HG03460 (cell line): ENCODE data around the gene TMTC3.
"Not testable (repeated sequence)": the region's sequence is repeated elsewhere in the genome, so short reads cannot be mapped to it uniquely, and the experiment has no call there.

Experiments used
- ATAC-seq: cut with Tn5 transposase; IDR thresholded peaks from one replicate; pipeline ENCODE4 v1.9.1; 2021; ENCODE audit not compliant: unreplicated experiment

Gene TMTC3

DNA sequence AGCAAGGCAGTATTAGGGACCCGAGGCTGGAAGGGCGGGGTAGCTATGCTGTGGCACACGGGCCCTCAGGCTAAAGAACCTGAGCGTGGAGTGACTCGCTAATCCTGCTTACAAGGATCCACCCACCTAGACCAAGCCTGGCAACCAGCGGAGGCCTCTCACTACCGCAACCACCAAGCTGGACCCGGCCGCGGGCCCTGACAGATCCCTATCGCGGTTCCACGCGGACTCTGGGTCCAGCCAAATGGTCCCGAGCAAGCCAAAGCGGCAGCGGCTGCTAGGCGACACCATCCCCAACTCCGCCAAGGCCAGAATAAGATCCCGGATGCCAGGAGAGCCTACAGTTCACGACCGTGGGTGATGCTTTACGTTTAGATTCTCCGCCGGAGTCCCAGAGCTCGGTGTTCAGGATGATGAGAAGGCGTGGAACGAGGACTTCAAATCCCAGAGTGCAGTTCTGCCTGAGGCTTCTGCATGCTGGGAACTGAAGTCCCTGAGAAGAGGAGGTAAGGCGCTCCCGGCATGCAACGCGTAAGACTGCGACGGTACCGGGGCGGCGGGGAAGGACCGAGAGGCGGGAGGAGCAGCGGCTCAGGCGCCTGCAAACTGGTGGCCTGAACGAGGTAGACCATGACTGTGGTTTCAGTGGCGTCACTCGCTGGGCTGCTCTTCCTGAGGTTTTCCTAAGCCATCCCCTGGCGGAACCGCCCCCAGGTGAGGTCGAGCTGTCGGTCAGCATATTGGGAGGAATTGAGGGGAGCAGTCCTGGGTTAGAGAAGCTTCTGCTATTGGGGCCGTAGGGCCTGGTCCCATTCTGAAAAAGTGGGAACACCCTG, at the start of gene TMTC3, which contains the start of gene CEP290:
TSS of gene TMTC3 (plus strand) at position 534 of the 836 bp plus-strand sequence. CDS start 6,009 bp downstream, outside the sequence.
TSS of gene CEP290 (minus strand) at position 315 of the 836 bp plus-strand sequence. CDS start 781 bp downstream, outside the sequence.
- ATAC-seq, result peak; percentile 94

DNA sequence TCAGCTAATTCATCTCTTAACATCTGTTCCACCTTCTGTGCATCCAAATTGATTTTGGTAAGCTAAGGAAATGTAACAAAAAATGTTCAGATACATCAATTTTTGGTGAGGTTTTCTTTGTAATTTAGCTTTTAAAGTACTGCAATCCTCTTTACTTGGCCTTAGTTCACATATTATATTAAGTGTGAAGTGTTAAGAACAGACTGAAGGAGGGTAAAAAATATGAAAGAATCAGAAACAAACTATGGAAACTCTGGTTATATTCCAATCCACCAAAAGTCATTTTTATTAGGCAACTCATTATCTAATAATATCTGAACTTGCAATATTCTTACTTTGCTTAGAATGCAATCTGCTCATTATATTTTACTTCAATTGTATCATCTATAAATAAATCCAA, 49.3 kb upstream of the TMTC3 start:
- no peak for ATAC-seq

DNA sequence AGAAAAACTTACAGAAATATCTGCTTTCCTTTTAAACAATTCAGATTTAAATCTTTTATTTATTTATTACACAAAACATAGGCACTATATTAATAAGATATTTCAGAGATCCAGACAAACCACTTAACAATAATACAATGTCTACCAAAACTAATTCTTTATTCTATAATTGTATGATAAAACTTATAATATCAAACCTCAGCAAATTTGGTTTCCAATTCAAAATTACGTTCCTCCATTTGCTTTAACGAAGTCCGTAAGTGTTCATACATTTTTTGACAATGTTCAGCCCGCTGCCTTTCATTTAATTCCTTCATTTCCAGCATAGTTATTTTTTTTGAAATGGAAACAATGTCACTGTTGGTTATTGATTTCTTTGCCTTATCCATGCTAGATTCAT, 48.5 kb upstream of the TMTC3 start:
- ATAC-seq, result no peak

DNA sequence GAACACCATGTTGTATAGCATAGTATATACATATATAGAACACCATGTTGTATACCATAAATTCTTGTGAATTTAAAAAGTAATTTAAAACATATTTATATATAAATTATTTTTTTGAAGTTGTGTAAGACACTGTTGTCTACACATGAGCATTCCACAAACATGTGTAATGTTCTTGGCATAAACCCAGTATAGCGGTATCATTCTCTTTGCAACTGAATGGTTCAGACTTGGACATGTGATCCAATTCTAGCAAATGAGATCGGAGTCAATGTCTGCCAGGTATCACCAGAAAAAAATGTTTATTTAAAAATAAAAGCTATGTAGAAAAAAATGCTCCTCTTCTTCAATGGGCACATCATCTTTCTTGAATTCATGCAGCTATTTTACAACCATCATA, 34.1 kb upstream of the TMTC3 start:
- ATAC-seq, result no peak

DNA sequence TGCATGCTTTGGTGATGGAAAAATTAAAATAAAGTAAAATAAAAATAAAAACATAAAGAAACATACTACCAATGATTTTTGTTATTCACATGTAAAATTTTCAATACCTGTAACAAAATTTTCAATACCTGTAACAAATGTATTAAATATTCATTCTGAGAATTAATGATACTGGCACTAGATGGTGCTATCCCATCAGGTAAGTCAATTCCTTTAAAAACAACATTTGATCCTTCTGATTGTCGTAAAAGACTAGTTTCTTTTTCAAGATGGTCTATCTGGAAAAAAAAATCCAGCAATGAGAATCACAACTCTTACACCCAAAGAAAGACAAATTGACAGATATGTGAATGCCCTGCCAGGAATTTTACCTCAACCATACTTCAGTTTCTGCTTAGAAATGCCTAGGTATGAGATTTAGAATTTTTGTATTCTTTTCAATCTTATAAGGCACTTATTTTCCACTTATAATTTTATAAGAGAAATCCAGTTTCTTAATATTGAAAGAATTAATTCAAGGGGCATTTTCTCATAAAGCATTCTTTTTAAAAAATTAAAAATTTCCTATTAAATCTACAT, 30.9 kb upstream of the TMTC3 start:
- peak; percentile 55 for ATAC-seq

DNA sequence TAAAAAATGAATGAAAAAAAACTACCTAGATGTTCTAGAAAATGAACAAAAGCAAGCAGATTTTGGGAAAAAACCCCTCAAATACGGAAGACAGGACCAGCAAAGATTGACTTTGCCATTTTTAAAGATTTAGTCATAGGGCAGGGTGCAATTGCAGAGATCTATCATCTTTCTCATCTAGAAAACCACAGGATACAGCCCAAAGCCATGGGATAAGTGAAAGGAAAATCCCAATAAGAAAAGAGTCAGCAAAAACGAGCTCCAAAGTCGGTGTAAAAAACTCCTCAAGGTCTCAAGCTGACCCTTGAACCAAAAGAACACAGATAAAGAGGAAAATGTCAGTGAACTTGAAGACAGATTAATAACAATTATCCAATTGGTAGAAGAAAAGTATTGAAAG, 28.2 kb upstream of the TMTC3 start:
- ATAC-seq, result no peak

DNA sequence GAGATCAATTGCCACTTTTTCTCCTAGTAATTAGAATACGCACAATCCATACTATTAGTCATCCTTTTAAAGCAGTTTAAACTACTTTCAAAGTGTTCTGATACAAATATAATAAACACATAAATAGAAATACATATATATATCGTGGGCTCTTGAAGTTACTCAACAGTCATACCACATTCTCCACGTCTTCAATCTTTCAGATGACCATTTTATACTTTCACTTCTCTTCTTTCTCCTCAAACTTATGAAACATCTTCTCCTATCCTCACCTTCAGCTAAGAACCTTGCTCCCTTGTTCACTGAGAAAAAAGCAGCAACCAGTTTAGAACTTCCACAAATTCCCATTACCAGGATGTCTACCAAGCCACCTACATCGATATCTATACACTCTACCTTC, 19.4 kb upstream of the TMTC3 start:
- ATAC-seq, result no peak

DNA sequence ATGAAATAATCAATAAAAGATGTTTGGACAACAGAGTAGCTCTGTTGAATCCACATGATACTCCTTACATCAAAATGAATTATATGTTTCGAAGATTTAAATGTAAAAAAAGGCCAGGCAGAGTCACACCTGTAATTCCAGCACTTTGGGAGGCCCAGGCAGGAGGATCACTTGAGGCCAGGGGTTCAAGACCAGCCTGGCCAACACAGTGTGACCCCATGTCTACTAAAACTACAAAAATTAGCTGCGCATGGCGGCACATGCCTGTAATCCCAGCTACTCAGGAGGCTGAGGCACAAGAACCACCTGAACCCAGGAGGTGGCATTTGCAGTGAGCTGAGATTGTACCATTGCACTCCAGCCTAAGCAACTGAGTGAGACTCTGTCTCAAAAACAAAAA, 15.0 kb upstream of the TMTC3 start:
- ATAC-seq, result no peak

DNA sequence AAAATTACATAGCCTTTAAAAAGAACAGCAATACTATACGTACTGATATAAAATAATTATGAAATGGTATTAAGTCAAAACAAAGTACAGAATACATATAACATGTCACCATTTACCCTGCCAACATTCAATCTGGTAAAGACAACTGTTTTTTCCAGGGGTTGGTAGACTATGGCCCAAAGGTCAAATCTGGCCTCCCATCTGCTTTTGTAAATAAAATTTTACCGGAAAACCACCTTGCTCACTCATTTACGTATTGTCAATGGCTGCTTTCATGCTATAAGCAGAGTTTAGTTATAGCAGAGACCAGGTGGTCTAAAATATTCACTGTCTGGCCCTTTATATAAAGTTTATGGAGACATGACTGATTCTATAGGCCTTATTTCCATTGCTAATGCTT, 14.3 kb upstream of the TMTC3 start:
- no peak for ATAC-seq

DNA sequence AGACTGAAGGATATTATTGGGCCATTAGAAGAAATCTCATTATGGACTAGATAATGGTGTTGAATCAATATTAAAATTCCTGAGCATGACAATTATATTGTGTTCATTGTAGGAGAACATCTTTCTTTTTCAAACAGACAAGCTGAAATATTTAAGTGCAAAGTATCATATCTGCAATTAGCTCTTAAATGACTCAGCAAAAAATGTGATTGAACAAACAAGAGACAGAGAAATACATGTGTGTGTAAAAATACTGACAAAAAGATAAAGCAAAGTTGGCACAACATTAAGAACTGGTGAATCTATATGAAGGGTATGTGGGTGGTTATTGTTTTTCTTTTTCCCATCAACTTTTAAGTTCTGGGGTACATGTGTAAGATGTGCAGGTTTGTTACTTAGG, 9.7 kb upstream of the TMTC3 start:
- no peak for ATAC-seq

DNA sequence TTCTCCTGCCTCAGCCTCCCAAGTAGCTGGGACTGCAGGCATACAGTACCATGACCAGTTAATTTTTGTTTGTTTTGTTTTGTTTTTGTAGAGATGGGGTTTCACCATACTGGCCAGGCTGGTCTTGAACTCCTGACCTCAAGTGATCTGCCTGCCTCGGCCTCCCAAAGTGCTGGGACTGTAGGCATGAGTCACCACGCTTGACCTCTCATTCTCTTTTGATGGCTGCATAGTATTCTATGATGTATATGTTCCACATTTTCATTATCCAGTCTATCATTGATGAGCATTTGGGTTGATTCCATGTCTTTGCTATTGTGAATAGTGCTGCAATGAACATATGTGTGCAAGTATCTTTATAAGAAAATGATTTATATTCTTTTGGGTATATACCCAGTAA, 8.9 kb upstream of the TMTC3 start:
- ATAC-seq, result not testable (repeated sequence)

DNA sequence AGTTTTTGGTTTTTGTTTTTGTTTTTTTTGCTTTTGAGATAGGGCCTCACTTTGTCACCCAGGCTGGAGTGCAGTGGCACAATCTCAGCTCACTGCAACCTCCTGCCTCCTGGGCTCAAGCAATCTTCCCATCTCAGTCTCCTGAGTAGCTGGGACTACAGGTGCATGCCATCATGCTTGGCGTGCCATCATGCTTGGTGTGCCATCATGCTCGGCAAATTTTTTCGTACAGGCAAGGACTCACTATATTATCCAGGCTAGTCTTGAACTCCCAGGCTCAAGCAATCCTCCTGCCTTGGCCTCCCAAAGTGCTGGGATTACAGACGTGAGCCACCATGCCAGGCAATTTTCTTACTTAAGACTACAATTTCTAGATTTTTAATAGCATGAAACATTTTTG, 2.4 kb upstream of the TMTC3 start:
- ATAC-seq, result not testable (repeated sequence)

DNA sequence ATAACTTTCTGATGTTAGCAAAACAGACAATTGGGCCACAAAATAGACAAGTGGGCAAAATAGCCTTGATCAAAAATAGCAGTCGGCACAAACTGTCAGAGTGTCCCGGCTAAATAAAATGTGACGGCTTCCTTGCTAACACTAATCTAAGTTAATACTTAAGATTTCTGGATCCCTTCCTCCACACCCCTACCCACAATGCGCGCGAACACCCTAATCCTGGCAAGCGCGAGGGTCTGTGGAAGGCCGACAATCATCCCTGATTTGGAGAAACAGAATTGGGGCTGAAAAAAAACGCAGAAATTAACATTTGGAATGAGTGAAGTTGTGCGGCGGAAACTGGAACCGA, 708 bp upstream of the TMTC3 start:
- no peak for ATAC-seq

DNA sequence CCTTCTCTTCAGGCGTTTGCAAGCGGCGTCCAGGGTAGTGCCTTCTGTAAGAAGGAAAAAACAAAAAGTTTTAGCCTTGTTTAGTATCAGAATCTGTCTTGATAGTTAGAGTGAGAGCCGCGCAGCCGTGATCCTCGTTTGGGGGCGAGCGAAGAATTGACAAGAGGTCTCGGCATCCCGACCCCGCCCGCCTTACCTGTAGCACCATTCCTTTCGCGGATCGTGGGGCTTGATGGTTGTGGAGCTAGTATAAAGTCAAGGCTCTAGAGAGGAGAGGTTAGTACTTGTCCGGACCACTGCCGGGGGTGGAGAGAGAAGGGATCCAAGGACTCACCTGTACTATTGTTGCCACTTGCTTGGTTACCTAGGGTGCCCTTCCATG, 494 bp downstream of the TMTC3 start:
- ATAC-seq, result peak; percentile 2

DNA sequence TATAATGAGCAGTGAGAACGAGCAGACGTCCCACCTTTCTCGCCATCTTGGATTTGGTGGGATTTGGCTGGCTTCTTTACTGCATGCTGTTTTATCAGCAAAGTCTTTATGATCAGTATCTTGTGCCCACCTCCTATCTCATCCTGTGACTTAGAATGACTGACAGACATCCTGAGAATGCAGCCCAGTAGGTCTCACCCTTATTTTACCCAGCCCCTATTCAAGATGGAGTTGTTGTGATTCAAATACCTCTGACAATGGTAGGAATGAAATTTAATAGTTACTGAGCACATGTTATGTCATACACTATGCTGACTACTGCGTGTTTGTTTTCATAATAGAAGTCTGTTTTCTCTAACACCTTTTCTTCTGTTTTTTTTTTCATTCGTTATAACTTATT, 1.9 kb downstream of the TMTC3 start:
- ATAC-seq, result no peak

DNA sequence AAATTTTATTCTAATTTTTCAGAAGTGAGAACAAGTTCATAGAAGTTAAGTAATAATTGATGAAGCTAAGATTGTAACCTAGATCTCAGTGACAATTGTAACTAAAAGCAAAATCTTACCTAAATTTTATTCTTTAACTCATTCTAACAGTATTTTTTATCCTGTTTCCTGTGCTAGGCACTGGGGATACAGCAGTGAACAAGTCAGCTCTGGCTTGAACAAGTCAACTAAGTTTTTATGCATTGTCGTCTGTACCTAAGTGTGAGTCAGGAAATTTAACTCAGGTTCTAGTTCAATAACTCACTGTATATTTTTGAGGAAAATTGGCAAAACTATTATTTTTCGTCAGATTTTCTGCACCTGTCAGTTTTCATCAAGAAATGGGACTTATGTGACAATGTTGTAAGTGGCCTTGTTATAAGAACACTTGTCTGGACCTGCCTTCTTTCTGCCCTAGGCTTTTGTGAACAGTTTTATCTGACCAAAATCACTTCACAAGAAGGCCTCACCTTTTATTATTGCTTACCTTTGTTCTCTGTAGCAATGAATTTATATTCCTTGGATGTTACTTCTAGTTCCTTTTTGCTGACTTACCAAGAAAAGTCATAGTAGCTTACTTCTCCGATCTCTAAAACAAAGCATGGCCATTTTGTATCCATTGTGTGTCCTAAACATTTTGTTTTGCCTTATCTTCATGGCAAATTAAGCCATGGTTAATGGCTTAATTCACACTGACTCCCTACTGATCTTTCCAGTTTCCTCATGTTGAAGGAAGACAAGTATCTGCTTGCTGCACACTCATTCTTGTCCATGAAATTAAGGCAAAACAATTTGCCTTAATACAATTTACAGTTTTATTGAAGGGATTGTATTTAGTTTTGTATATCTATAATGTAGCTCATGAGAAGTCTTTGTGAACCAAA, 2.7 kb downstream of the TMTC3 start:
- no peak for ATAC-seq

DNA sequence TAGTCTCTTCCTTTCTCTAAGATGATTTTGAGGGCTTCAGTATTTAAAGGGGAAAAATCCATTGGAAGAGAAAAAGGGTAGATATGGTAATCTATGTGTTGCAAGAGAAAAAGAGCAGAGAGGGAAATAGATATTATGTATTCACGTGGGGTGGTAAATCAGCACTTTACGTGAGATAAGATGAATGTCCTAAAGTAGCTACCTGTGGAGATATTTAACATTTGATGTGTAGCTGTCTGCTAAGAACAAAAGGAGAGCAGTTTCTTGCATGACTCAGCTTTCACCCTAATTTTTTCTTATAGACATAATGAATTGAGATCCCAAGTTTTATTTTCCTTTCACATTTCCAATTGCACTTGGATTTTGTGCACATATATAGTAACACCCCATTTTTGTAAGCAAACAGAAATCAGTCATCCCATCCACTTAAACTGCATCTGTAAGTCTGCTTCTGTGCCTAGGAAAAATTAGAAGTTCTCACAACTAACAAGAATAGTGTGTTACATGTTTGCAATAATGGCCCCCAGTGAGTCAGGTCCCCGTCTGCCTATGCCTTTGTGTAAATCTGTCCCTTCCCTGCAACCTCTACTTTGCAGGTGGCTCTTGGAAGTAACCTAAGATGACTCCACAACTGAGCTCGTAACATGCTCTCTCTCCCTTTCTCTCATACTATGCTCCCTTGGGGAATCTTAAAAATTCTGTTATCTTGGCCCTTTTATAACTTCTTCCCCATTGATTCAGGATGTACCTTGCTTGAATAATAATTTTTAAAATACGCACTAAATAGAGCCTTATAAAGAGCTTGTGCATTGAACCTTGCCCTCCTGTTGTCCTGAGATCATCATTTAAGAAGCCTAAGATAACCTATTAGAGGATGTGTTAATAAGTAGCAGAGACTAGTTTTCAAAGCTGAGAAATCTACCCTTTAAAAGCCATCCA, 3.7 kb downstream of the TMTC3 start:
- ATAC-seq, result peak; percentile 9

DNA sequence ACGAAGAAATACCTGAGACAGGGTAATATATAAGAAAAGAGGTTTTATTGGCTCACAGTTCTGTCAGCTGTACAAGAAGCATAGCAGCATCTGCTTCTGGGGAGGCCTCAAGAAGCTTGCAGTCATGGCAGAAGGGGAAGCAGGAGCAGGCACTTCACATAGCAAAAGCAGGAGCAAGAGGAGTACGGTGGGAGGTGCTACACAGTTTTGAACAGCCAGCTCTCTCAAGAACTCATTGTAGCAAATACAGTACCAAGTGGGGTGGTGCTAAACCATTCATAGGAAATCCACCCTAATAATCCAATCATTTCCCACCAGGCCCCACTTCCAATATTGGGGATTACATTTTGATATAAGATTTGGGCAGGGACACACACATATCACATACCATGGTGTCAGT, 8.0 kb downstream of the TMTC3 start:
- no peak for ATAC-seq

DNA sequence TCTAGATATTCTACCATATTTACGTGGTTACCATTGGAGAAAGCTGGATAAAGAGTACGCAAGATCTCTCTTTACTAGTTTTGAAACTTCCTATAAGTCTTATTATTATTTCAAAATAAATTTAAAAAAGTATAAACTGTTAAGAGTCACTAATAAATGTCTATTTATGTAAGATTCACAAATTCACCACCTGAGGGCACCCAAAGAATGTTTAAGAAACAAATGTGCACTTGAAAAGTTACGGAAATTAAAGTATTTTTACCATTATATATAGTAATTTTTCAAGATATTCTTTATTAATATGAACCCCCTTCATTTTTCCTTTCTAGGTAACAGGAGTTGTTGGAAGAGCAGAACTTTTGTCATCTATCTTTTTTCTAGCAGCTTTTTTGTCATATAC, 11.9 kb downstream of the TMTC3 start:
- ATAC-seq, result no peak

DNA sequence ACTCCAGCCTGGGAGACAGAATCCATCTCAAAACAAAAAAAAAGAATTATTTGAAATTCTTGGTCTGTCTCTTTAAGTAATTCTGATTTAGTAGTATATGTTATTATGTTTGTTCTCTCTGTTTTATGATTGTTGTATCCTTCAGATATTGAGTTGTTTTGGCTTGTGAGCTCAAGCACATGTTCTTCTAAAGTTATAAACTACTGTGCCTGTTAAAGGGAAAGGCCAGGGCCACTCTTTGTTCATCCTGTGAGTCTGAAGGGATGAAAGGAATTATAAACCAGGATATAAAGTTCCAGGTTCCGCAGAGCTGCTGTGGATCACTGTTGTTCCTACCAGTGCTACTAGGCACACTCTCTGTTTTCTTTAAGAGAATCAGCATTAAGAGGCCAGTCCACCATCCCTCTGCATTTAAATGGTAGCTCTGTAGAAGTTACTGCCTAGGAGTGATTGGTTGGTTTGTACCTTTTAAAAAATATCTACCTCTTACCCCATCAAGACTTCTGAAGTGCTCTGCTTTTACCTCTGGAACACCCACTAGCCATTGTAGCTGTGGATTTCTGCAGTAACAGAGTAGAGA, 14.1 kb downstream of the TMTC3 start:
- ATAC-seq, result no peak
